GM12891 (cell line): ENCODE data around the gene OAS2.

Experiments used
- PAX5 ChIP-seq: IDR thresholded peaks from 2 replicates; pipeline ENCODE4 v1.6.1; 2011; ENCODE audit warnings: low read length, moderate library complexity, mild to moderate bottlenecking; ENCODE audit not compliant: insufficient read depth, severe bottlenecking
- POLR2A ChIP-seq: IDR thresholded peaks from 2 replicates; pipeline ENCODE4 v1.6.1; 2011; ENCODE audit warnings: low read depth, low read length, control low read depth
- POLR2AphosphoS5 ChIP-seq: IDR thresholded peaks from 2 replicates; pipeline ENCODE4 v1.6.1; 2011; ENCODE audit warnings: low read depth, low read length, control low read depth
- SPI1 ChIP-seq: IDR thresholded peaks from 2 replicates; pipeline ENCODE4 v1.6.1; 2011; ENCODE audit warnings: low read depth, low read length, control low read depth
- TAF1 ChIP-seq: IDR thresholded peaks from 2 replicates; pipeline ENCODE4 v1.6.1; 2011; ENCODE audit warnings: low read depth, low read length, control low read depth

DNA sequence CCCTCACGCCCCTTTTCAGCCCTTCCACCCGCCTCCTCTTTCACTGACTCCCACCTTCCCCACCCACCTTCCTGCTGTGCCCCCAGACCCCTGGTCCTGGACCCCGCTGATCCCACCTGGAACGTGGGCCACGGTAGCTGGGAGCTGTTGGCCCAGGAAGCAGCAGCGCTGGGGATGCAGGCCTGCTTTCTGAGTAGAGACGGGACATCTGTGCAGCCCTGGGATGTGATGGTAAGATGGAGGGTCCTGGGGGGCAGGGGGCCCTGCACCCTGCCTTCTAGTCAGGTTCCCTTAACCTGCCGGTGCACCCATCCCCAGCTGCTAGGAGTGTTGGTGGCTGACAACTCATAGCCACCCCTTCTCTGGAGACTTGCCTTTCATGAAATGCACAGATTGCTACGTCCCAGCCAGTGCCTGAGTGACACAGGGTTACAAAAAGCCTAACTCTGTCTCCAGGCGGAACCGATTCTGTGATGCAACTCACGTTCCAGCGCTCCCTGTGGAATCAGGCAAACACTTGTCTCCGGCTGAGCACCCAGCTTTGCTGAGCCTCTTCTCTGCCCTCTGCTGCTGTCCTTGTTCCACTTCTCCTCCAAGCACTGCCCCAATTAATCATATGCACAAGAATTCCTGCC is 15.0 kb upstream of the OAS2 start:
- TF ChIP-seq POLR2AphosphoS5: no peak
- TF ChIP-seq POLR2A: no peak
- TF ChIP-seq TAF1: no peak
- no peak for TF ChIP-seq PAX5
- no peak for TF ChIP-seq SPI1
